Stimulated activated CD4-positive, alpha-beta T cell treated with anti-CD3 and anti-CD28 coated beads, TNF-alpha, amount 100 ng/mL, for 4 hours (primary cell): ENCODE measurements around the gene DTNB.

ENCODE experiments used
- DNase-seq, 3 experiments: peaks; one replicate each; pipeline ENCODE4 v3.0.0-alpha.2; 2020; ENCODE audit warnings: low read depth in 3 of 3

Gene DTNB

GRCh38 chr2:25505182-25505581, 168.2 kb downstream of the DTNB start:
- DNase-seq, result no peak

- no peak for DNase-seq
Observed at GRCh38 chr2:25504266-25504665, 169.1 kb downstream of the DTNB start.

- DNase-seq, result no peak
Observed at GRCh38 chr2:25499157-25499556, 174.2 kb downstream of the DTNB start.

- DNase-seq, result no peak
Observed at GRCh38 chr2:25497918-25498407, 175.4 kb downstream of the DTNB start.

- DNase-seq, result no peak
Observed at GRCh38 chr2:25497229-25497917, 176.0 kb downstream of the DTNB start.

- no peak for DNase-seq
Observed at GRCh38 chr2:25494616-25495015, 178.8 kb downstream of the DTNB start.

GRCh38 chr2:25493207-25493606, 180.2 kb downstream of the DTNB start:
- no peak for DNase-seq

- no peak for DNase-seq
Observed at GRCh38 chr2:25492726-25493125, 180.7 kb downstream of the DTNB start.

- DNase-seq, result no peak
Observed at GRCh38 chr2:25491966-25492532, 181.3 kb downstream of the DTNB start.

GRCh38 chr2:25491003-25491696, 182.2 kb downstream of the DTNB start:
- no peak for DNase-seq

GRCh38 chr2:25490217-25490616, 183.2 kb downstream of the DTNB start:
- DNase-seq, result no peak

- DNase-seq, result no peak
Observed at GRCh38 chr2:25489631-25490030, 183.7 kb downstream of the DTNB start.

GRCh38 chr2:25483607-25484266, 189.6 kb downstream of the DTNB start:
- DNase-seq, result no peak

- no peak for DNase-seq
Observed at GRCh38 chr2:25482341-25482740, 191.0 kb downstream of the DTNB start.

GRCh38 chr2:25481381-25482300, 191.7 kb downstream of the DTNB start:
- DNase-seq, result no peak

GRCh38 chr2:25480561-25480960, 192.8 kb downstream of the DTNB start:
- no peak for DNase-seq

GRCh38 chr2:25479761-25480160, 193.6 kb downstream of the DTNB start:
- DNase-seq, result no peak

GRCh38 chr2:25478736-25479135, 194.6 kb downstream of the DTNB start:
- DNase-seq, result no peak

- no peak for DNase-seq
Observed at GRCh38 chr2:25473758-25474340, 199.5 kb downstream of the DTNB start.

GRCh38 chr2:25473131-25473530, 200.2 kb downstream of the DTNB start:
- DNase-seq, result no peak

GRCh38 chr2:25470806-25471205, 202.6 kb downstream of the DTNB start:
- no peak for DNase-seq
